ENCODE results near the gene DHCR24.

DHCR24 gene

GRCh38 chr1:54842206-54842915, 44.6 kb downstream of the DHCR24 start:
- DNase-seq: no peak

DNA sequence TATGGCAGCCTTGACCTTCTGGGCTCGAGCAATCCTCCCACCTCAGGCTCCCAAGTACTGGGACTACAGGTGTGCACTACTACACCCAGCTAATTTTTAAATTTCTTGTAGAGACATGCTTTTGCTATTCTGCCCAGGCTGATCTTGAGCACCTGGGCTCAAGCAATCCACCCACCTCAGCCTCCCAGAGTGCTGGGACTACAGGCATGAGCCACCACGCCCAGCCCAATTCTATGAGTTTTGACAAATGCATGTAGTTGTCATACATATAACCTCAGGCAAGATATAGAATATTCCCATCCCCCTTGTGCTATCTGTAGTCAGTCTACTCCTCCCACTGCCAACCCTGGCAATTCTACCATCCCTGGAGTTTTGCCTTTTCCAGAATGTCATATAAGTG, 47.2 kb downstream of the DHCR24 start:
- no peak for DNase-seq

GRCh38 chr1:54838565-54839180, 48.3 kb downstream of the DHCR24 start:
- DNase-seq: no peak

DNA sequence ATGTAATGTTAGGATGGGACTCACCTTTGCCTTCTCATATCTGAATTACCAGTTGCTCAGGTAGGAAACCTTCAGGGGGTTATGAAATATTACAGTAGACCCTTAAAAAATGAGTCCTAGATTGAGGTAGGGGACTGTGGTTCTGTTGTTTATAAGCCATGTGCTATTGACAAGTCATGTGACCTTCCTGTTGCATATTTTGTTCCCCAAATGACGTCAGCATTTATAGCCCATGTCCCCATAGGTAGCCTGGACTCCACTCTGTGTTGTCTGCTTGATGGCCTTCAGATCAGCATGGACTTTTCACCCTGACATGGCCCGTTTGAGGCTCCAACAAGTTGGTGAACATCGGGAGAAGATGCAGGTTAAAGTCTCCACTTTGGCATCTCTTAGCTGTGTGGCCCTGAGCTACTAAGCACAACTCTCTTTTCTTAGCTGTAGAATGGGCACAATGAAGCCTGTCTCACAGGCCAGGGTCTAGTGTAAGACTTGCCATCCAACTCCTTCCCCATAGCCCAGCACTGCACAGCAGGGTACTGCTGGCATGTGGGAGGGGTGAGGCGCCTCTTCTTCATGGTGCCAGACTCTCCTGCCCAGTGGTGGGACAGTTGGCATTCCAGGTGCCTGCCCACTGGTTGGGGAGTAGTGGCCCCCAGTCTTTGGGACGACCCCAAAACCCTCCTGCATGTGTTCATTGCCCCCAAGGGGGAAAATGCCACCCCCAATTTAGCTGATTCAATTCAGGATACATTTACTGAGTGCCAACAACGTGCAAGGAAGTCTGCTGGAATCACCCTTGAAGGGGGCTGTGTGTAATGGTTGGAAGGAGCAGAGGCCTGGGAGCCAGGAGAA, 49.8 kb downstream of the DHCR24 start:
- no peak for DNase-seq

DNA sequence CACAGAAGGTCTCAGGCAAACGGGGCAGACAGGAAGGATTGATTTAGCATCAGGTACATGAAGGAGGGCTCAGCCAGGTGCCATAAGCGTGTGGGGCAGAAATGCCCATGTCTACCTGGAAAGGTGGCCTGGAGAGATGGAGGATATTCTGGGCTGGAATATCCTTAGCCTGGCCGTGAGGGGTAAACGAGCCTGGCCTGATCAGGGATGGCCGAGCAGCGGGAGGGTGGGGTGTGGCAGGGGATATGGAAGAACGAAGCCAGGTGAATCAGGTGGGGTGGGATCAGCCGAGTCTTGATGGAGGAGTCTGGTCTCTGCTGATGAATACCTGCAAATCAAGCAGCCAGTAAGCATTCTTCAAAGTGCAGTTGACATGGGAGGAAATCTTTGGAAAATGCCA, 50.4 kb downstream of the DHCR24 start:
- no peak for DNase-seq

DNA sequence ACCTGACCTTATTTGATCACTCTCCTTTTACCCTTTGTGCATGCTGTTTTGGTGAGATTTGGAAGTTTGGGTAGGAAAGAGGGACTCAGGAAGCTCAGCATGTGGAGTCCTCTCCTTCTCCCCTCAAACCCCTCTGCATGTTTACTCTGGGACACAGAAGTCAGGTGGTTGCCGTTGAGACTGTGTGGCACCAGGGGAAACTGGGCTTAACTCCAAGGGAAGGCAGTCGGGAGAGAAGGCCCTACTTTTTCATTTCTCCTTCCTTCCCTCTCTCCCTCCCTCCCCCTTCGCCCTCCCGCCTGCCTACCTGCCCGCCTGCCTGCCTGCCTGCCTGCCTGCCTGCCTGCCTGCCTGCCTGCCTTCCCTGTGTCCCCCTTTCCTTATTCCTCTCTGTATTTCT, 51.0 kb downstream of the DHCR24 start:
- no peak for DNase-seq

- DNase-seq: no peak
Observed at GRCh38 chr1:54835131-54835898, 51.7 kb downstream of the DHCR24 start.

- DNase-seq: no peak
Observed at GRCh38 chr1:54834007-54834541, 52.9 kb downstream of the DHCR24 start.

DNA sequence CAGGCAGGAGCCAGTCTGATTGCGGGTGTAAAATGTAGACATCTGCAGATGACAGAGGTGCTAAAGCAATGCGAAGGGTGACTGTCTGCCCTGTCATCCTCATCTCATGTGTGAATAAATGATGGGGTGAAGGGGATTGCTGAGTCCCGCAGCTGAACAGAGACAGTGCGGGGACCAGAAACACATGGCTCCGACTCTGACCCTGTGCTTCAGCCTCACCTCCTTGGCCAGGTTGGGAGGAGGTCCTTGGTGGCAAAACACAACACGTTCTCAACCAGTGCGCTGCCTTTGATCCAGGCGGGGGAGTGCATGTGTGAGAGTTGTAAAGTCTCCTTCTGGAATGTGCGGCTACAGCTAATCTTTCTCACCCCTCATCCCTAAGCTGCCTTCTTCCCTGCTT, 53.9 kb downstream of the DHCR24 start:
- DNase-seq: no peak

DNA sequence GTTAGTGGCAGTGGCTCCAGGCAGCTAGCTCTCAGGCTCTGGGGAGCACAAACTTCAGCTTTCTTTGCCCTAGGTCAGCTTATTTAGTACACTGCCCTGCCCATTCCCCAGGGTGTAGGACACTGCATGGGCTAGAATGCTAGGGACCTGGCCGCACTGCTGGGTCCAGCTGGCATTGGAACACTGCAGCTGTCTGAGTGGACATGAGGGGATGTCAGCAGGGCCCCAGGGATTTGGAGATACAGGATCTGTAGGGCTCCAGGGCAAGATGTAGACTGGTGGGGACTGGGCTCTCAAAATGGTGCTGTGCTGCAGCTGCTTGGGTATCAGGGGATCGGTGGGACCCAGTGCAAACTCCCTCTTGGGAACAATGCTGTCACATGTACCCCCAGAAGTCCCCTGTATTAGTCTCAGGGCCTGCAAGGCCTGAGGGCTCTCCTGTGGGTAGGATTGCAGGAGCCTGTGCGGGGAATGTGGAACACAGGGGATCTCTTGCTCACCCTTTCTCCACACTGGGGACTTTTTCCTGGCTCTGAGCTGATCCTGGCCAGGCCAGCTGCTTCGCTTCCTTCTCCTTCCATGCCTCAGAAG, 60.7 kb downstream of the DHCR24 start:
- DNase-seq: no peak

DNA sequence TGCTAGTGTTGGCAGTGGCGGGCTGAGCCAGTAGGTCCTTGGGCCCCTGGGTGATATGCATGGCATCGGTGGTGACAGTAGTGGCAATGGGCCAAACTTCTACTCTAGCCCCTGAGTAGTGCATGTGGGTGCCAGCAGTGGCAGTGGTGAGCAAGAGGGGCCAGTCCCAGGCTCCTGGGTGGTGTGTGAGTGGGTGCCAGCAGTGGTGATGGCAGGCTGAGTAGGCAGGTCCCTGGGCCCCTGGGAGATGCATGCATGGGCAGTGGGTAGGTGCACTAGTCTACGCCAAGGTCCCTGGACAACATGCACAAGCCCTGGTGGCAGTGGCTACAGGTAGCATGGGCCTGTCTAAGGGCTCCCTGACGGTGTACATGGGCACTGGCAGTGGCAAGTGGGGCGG, 61.3 kb downstream of the DHCR24 start:
- DNase-seq: no peak

GRCh38 chr1:54823670-54824069, 63.3 kb downstream of the DHCR24 start:
- DNase-seq: no peak

GRCh38 chr1:54819733-54820132, 67.3 kb downstream of the DHCR24 start:
- no peak for DNase-seq

DNA sequence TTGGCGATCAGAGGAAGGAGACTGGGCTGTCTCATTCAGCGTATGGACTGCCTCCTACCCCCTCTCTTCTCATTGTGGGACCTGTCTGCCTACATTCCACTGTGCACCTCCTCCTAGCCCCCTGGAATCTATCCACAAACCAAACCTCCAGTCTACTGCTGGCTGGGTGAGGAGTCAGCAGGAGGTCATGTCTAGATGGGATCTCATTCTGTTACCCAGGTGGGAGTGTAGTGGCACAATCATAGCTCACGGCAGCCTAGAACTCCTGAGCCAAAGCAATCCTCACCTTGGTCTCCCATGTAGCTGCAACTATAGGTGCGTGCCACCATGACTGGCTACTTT, 67.8 kb downstream of the DHCR24 start:
- DNase-seq: no peak

DNA sequence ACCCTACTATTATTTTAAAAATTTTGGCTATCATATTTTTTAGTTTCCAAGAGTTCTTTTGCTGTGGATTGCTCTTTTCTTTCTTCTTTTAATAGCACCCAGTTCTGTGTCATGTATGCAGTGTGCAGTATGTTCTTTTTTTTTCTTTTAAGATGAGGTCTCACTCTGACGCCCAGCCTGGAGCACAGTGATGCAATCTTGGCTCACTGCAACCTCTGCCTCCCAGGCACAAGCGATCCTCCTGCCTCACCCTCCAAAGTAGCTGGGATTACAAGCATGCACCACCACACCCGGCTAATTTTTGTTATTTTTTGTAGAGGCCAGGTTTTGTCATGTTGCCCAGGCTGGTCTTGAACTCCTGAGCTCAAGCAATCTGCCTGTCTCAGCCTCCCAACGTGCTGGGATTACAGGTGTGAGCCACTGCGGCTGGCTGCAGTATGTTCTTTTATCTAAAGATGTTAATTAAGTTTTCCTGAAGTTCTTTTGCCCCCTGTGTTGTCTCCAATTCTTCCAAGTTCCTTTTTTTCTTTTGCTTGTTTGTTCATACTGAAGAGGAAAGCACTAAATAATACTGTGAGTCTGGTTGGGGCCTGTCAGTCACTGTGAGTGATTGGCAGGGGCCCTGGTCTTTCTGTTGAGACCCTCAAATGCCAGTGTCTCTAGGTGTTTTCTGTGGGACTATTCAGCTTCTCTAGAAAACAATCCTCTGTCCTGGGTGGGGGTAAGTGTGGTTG, 68.4 kb downstream of the DHCR24 start:
- no peak for DNase-seq

GRCh38 chr1:54816951-54817350, 70.0 kb downstream of the DHCR24 start:
- DNase-seq: no peak

- DNase-seq: no peak
Observed at GRCh38 chr1:54816130-54816529, 70.9 kb downstream of the DHCR24 start.

- no peak for DNase-seq
Observed at GRCh38 chr1:54815086-54815876, 71.7 kb downstream of the DHCR24 start.

DNA sequence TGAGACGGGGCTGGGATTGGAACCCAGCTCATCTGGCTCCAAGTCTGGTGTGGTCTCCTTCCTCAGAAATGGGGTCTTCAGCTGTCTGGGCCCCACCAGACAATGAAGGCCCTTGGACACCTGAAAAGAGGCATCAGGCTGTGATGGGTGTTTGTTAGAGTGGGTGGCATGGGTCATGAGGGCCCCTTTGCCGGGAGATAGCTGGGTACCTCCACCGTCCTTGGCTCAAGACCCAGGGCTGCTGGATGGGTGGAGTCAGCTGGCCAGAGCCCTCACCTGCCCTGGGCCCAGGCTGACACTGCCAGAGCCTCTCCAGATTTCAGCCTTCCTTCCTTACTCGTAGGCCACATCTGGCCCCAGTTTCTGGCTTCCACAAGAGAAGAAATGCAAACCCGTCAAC, 72.4 kb downstream of the DHCR24 start:
- no peak for DNase-seq

DNA sequence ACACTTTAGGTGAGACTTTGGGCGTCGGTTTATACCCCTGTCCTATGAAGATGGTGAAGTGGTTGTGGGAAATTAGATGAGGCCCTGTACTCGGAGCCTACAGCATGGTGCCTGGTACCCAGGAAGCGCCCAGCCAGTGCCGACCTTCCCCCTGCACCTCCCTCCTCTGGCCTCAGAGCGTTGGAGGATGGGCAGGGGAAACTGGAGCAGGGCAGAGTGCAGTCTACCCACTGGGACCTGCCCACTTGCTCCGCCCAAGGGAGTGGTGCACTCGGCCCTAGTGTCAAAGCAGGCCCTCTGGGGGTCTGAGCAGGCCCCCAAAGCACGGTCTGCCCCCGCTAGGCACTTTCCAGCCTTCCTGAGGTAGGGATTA, 72.9 kb downstream of the DHCR24 start:
- no peak for DNase-seq

- DNase-seq: no peak
Observed at GRCh38 chr1:54813485-54814125, 73.4 kb downstream of the DHCR24 start.

All from stimulated activated CD4-positive, alpha-beta T cell treated with anti-CD3 and anti-CD28 coated beads, Interleukin-4, amount 100 ng/mL, for 4 hours (primary cell).